HG02678 (cell line): ENCODE measurements around the gene TMX3.

Experiments
- ATAC-seq: cut with Tn5 transposase; IDR thresholded peaks from one replicate; pipeline ENCODE4 v1.9.1; 2021; ENCODE audit warnings: mild to moderate bottlenecking, moderate library complexity; ENCODE audit not compliant: unreplicated experiment

TMX3 gene

GRCh38 chr18:68713131-68713530 is 1.8 kb downstream of the TMX3 start:
- no peak for ATAC-seq

DNA sequence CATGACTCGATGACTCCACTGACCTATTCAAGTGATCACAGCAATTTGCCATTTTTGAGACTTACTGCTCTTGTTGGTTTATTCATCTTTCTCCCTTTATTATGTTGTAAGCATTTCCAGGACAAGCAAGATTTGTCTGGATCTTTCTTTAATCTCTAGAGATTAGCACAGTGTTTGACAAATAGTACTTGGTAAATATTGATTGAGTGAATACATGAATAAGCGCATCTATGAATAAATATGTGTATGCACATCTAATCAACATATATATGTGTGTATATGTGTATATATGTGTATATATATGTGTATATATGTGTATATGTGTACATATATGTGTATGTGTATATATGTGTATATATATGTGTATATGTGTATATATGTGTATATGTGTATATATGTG is 7.3 kb downstream of the TMX3 start:
- ATAC-seq, result no peak

DNA sequence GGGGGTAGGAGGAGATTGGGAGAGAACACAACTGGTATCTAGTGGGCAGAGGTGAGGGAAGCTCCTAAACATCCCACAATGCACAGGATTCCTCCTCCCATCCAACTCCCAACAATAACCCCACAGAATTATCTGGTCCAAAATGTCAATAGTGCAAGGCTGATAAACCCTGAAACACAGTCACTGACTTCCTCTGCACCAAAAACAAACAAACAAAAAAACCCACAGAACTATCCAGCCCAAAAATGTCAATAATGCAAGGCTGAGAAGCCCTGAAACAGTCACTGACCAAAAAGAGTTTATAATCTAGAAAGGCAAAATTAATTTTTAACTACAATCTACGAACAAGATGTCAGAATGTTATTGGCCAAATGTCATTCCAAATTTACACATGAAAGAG is 9.8 kb downstream of the TMX3 start:
- no peak for ATAC-seq

GRCh38 chr18:68703326-68703725 is 11.6 kb downstream of the TMX3 start:
- ATAC-seq, result no peak

DNA sequence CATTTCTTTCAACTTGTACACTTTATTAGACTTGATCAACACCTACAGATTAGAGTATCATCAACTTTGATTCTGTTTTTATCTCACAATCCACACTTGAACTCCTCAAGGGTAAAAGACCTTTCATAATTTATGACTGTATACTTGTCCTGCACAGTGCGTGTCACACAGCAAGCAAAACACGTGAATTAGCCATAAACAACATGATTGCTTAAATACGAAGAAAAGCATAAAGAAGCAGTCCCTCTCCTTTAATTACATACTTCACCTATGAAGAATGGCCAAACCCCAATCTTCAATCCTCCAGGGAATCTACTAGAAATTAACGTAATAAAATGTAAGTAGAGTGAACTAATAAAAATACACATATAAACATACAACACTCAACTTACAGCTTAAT is 13.6 kb downstream of the TMX3 start:
- no peak for ATAC-seq

- no peak for ATAC-seq
Observed at GRCh38 chr18:68699043-68699442, 15.9 kb downstream of the TMX3 start.

DNA sequence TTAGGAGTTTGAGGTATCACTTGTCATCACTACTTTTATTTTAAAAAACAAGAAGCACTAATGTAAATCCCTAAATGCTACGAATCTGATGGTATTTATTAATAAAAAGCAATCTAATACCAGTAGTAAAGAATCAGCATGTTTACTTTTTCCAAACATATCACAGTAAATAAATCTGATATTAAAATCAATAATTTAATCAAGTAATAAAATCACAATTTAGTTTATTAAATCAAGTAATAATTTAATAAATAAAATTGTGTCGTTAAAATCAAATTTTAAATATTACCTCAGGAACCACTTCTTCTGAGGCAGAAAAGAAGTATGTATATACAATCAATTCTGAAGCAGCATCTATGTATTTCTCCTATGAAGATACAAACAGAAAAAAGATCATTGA is 18.0 kb downstream of the TMX3 start:
- no peak for ATAC-seq

GRCh38 chr18:68694316-68694715 is 20.6 kb downstream of the TMX3 start:
- ATAC-seq, result no peak

GRCh38 chr18:68693091-68693815 is 21.7 kb downstream of the TMX3 start:
- ATAC-seq, result no peak

DNA sequence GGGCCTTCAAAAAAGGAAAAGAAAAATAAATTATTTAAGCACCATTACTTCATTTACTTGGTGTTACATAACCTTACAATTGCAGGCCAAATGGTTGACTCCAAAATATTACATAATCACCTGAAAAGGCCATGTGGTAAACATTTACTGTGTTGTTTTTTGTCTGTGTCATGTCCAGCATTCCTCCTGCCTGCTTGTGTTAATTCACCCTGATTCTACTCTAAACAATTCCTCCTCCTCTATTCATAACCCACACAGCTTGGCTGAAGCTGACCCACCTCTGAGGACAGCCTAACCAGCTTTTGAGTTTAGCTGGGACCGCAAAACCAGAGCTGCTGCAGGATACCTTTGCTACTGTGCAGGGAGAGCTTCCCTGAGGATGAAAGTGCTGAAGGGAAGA is 35.4 kb downstream of the TMX3 start:
- ATAC-seq, result no peak

DNA sequence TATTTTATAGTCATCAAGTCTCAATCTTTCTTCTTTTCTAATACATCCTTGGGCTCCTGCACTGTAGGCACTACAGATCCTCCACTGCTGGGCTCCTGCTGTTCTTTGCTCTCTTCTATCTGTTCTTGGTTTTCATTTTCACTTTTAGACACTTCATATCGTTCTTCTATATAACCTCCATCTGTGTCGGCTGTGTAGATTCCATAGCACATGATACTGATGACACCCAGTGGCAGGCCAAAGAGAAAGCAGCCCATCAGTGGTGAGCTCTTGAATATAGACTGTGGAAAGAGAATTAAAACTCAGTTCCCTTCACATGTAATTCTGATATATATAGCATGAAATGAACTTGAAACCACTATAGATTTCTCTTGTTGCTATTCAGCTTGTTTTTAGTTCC is 38.0 kb downstream of the TMX3 start:
- ATAC-seq, result peak; percentile 73

DNA sequence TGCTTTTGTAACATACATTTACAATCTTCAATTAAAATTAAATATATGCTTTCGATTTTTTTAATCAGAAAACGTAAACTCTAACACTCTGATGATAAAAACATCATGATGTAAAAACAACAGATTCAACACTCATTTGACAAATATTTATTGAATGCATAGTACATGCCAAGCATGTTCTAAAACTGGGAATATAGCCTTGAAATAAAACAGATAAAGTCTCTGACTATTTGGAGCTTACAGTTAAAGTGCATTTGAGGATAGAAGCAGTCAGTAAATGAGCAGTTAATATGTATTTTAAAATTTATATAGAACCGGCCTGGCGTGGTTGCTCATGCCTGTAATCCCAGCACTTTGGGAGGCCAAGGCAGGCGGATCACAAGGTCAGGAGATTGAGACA is 47.8 kb downstream of the TMX3 start:
- no peak for ATAC-seq

GRCh38 chr18:68666381-68666780 is 48.5 kb downstream of the TMX3 start:
- no peak for ATAC-seq

DNA sequence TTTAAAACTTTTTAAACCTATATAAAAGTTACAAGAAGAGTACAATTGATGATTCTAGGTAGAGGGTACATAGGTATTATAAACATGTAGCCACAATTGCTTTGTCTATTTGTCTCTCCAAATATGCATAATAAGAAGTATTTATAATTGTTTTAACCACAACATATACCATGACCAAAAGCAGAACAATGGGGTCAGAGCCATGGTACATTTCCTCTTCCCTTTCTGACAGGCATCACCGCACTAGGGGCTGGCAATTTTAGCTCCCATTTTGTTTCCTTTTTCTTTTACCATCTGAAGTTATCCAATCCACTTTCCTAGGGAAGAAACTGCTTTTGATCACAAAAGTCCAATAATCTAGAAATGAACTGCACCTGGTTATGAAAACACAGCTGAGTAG is 49.3 kb downstream of the TMX3 start:
- no peak for ATAC-seq

- ATAC-seq, result no peak
Observed at GRCh38 chr18:68662754-68663153, 52.2 kb downstream of the TMX3 start.

DNA sequence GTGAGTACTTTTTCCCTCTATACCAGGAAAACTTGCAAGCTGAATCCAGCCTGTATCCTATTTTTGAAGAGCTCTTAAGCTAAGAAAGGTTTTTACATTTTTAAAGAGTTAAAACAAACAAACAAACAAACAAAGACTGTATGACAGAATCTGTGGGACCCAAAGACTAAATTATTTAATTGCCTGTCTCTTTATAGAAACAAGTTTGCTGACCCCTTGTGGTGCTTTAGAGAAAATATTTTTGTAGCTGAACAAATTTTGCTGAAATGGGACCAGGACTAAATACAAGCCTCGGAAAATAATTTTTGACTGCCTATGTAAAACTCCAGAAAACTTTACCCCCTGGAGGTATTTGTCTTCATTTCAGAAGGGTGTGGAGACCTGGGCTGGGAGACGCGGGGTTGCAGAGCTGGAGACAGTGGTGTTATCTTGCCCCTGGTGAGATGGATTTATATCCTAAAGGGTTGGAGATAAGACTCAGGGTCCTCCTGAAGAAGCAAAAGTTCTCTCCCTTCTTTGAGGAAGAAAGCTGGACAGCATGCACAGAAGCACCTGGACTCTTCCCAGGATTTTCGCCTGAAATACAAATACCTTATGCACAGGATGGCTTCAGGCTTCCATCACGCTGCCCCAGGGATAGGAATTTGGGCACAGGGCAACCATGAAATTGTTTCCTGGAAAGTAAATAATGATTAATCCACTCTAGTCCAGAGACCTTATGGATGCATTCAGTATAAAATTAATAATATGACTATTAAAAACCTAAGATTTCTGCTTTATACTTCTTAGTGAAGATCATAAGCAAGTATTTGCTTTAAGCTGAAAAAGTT is 54.3 kb downstream of the TMX3 start:
- no peak for ATAC-seq

DNA sequence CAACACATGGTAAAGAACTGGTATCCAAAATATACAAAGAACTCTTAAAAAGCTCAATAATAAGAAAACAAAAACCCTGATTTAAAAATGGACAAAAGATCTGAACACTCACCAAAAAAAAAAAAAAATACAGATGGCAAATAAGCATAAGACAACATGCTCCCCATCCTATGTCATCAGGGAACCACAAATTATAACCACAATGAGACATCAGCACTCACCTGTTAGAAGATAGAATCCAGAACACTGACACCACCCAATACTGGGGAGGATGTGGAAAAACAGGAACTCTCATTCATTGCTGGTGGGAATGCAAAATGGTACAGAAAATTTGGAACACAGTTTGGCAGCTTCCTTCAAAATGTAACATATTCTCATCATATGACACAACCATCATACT is 66.7 kb downstream of the TMX3 start:
- ATAC-seq, result no peak

- ATAC-seq, result peak; percentile 77
Observed at GRCh38 chr18:68642003-68642402, 72.9 kb downstream of the TMX3 start.

- no peak for ATAC-seq
Observed at GRCh38 chr18:68640861-68641260, 74.0 kb downstream of the TMX3 start.

DNA sequence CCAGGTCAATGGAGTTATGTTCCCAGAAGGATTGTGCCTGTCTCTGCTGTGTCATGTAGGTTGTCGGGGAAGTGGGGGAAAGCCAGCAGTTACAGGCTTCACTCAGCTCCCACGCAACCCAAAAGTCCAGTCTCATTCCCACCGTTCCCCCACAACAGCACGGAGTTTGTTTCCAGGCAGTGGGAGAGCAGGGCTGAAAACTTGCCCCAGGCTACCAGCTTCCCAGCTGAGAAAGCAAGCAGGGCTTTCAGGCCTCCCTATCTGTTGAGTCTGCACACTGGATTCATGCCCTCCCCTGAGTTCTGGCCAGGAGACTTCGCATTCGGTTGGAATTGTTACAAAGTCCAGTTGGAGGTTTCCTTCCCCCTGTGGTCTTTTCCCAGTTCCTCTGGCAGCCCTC is 76.3 kb downstream of the TMX3 start:
- no peak for ATAC-seq

GRCh38 chr18:68627812-68628211 is 87.1 kb downstream of the TMX3 start:
- ATAC-seq, result no peak
